ENCODE measurements around the gene EPHA3.

EPHA3 gene

GRCh38 chr3:89145995-89146394 lies 38.6 kb downstream of the EPHA3 start:
- peak; percentile 94 for DNase-seq (ENCODE audit: low read depth)

GRCh38 chr3:89154416-89154815 lies 47.0 kb downstream of the EPHA3 start:
- no peak for DNase-seq (ENCODE audit: low read depth)

- DNase-seq (ENCODE audit: low read depth) = no peak
These were observed 48.4 kb downstream of the EPHA3 start for GRCh38 chr3:89155811-89156210.

- DNase-seq (ENCODE audit: low read depth) = no peak
These were observed 50.2 kb downstream of the EPHA3 start for GRCh38 chr3:89157575-89157974.

- no peak for DNase-seq (ENCODE audit: low read depth)
These were observed 52.2 kb downstream of the EPHA3 start for GRCh38 chr3:89159605-89160004.

- no peak for DNase-seq (ENCODE audit: low read depth)
These were observed 57.4 kb downstream of the EPHA3 start for GRCh38 chr3:89164774-89165173.

GRCh38 chr3:89165636-89166263 lies 58.3 kb downstream of the EPHA3 start:
- no peak for DNase-seq (ENCODE audit: low read depth)

- DNase-seq (ENCODE audit: low read depth) = no peak
These were observed 64.5 kb downstream of the EPHA3 start for GRCh38 chr3:89171687-89172545.

- peak; percentile 2 for DNase-seq (ENCODE audit: low read depth)
These were observed 66.1 kb downstream of the EPHA3 start for GRCh38 chr3:89173546-89173945.

- peak; percentile 4 for DNase-seq (ENCODE audit: low read depth)
These were observed 72.1 kb downstream of the EPHA3 start for GRCh38 chr3:89179355-89180001.

GRCh38 chr3:89180334-89180733 lies 72.9 kb downstream of the EPHA3 start:
- no peak for DNase-seq (ENCODE audit: low read depth)

GRCh38 chr3:89182056-89182455 lies 74.6 kb downstream of the EPHA3 start:
- DNase-seq (ENCODE audit: low read depth) = no peak

- DNase-seq (ENCODE audit: low read depth) = no peak
These were observed 77.0 kb downstream of the EPHA3 start for GRCh38 chr3:89184151-89184995.

GRCh38 chr3:89186456-89186855 lies 79.0 kb downstream of the EPHA3 start:
- DNase-seq (ENCODE audit: low read depth) = no peak

- no peak for DNase-seq (ENCODE audit: low read depth)
These were observed 91.2 kb downstream of the EPHA3 start for GRCh38 chr3:89198591-89198990.

GRCh38 chr3:89212619-89213018 lies 105.2 kb downstream of the EPHA3 start:
- no peak for DNase-seq (ENCODE audit: low read depth)

- peak; percentile 6 for DNase-seq (ENCODE audit: low read depth)
These were observed 108.8 kb downstream of the EPHA3 start for GRCh38 chr3:89216016-89216739.

- DNase-seq (ENCODE audit: low read depth) = no peak
These were observed 109.8 kb downstream of the EPHA3 start for GRCh38 chr3:89217148-89217685.

GRCh38 chr3:89221924-89222323 lies 114.5 kb downstream of the EPHA3 start:
- DNase-seq (ENCODE audit: low read depth) = no peak

GRCh38 chr3:89223188-89223587 lies 115.8 kb downstream of the EPHA3 start:
- DNase-seq (ENCODE audit: low read depth) = no peak

- peak; percentile 2 for DNase-seq (ENCODE audit: low read depth)
These were observed 119.8 kb downstream of the EPHA3 start for GRCh38 chr3:89227218-89227617.

Measured in fibroblast of the conjunctiva (primary cell).